Measurements from ENCODE around the gene FMN2.
"Not testable (repeated sequence)": the region's sequence is repeated elsewhere in the genome, so short reads cannot be mapped to it uniquely, and the experiment has no call there.

Gene FMN2

GRCh38 chr1:240387051-240387450, 295.4 kb downstream of the FMN2 start:
- DNase-seq: no peak

GRCh38 chr1:240391660-240392260, 300.1 kb downstream of the FMN2 start:
- no peak for DNase-seq

GRCh38 chr1:240394353-240394752, 302.7 kb downstream of the FMN2 start:
- DNase-seq: no peak

GRCh38 chr1:240395336-240395735, 303.7 kb downstream of the FMN2 start:
- DNase-seq: no peak

- no peak for DNase-seq
These were observed 307.7 kb downstream of the FMN2 start for GRCh38 chr1:240399381-240399780.

GRCh38 chr1:240401731-240402130, 310.0 kb downstream of the FMN2 start:
- no peak for DNase-seq

- no peak for DNase-seq
These were observed 310.6 kb downstream of the FMN2 start for GRCh38 chr1:240402326-240402725.

GRCh38 chr1:240404286-240404685, 312.6 kb downstream of the FMN2 start:
- no peak for DNase-seq

- no peak for DNase-seq
These were observed 314.1 kb downstream of the FMN2 start for GRCh38 chr1:240405751-240406150.

- DNase-seq: no peak
These were observed 315.7 kb downstream of the FMN2 start for GRCh38 chr1:240407407-240407806.

- no peak for DNase-seq
These were observed 317.9 kb downstream of the FMN2 start for GRCh38 chr1:240409615-240410014.

GRCh38 chr1:240413732-240414131, 322.0 kb downstream of the FMN2 start:
- no peak for DNase-seq

GRCh38 chr1:240414237-240414636, 322.6 kb downstream of the FMN2 start:
- no peak for DNase-seq

- DNase-seq: not testable (repeated sequence)
These were observed 323.3 kb downstream of the FMN2 start for GRCh38 chr1:240415011-240415410.

- peak; percentile 33 for DNase-seq
These were observed 323.8 kb downstream of the FMN2 start for GRCh38 chr1:240415532-240415931.

GRCh38 chr1:240417317-240417716, 325.6 kb downstream of the FMN2 start:
- peak; percentile 12 for DNase-seq

- DNase-seq: no peak
These were observed 329.1 kb downstream of the FMN2 start for GRCh38 chr1:240420766-240421165.

- no peak for DNase-seq
These were observed 331.7 kb downstream of the FMN2 start for GRCh38 chr1:240423246-240423924.

GRCh38 chr1:240424740-240425464, 333.2 kb downstream of the FMN2 start:
- peak; percentile 20 for DNase-seq

GRCh38 chr1:240426051-240426450, 334.4 kb downstream of the FMN2 start:
- DNase-seq: no peak

- DNase-seq: peak; percentile 78
These were observed 344.4 kb downstream of the FMN2 start for GRCh38 chr1:240435996-240436566.

GRCh38 chr1:240441669-240442068, 350.0 kb downstream of the FMN2 start:
- DNase-seq: no peak

- no peak for DNase-seq
These were observed 353.7 kb downstream of the FMN2 start for GRCh38 chr1:240445369-240445768.

All from DMS53 (cell line).